Keratinocyte (primary cell): Measurements from ENCODE around the gene VRK2. TPM values are rescaled to one million over a fixed set of nuclear protein-coding genes. Genes with fewer than 3 reads are reported as not detected.
"Not testable (repeated sequence)": the region's sequence is repeated elsewhere in the genome, so short reads cannot be mapped to it uniquely, and the experiment has no call there.

Source experiments
- DNase-seq: peaks from one replicate; pipeline ENCODE4 v3.0.0-alpha.2; 2011; ENCODE audit warnings: low read depth, missing footprints, low spot score
- FAIRE-seq: peaks from 2 replicates; lab custom pipeline; 2011; peaks lifted over from hg19 to GRCh38; lab: Jason Lieb, UNC
- H2AFZ ChIP-seq: 2 replicates; pipeline ENCODE4 v1.6.0; 2012; ENCODE audit warnings: low read length, control low read depth, inconsistent platforms; ENCODE audit not compliant: control insufficient read depth
- H3K27ac ChIP-seq: 2 replicates; pipeline ENCODE4 v1.5.1; 2011; ENCODE audit warnings: low read length; ENCODE audit not compliant: control insufficient read depth, insufficient read depth
- H3K27me3 ChIP-seq: 3 replicates; pipeline ENCODE4 v1.6.0; 2011; ENCODE audit warnings: low read length; ENCODE audit not compliant: control insufficient read depth, insufficient read depth; ENCODE audit errors: extremely low read depth
- H3K36me3 ChIP-seq, 2 experiments: 2 replicates in 1 of 2; 3 replicates in 1 of 2; pipeline ENCODE4 v1.5.1; 2011; ENCODE audit warnings: low read length in 2 of 2, mild to moderate bottlenecking in 1 of 2; ENCODE audit not compliant: control insufficient read depth in 2 of 2, insufficient read depth in 2 of 2; ENCODE audit errors: extremely low read depth in 1 of 2
- H3K4me1 ChIP-seq: 3 replicates; pipeline ENCODE4 v1.5.1; 2011; ENCODE audit warnings: low read length; ENCODE audit not compliant: control insufficient read depth, insufficient read depth; ENCODE audit errors: extremely low read depth
- H3K4me2 ChIP-seq: 3 replicates; pipeline ENCODE4 v1.6.0; 2011; ENCODE audit warnings: low read depth, low read length; ENCODE audit not compliant: control insufficient read depth, insufficient read depth; ENCODE audit errors: extremely low read depth
- H3K4me3 ChIP-seq, 3 experiments: fragments of 200-600 bp in 1 of 3; sonication (generic) in 1 of 3; 2 replicates in 2 of 3; 3 replicates in 1 of 3; pipeline ENCODE4 v1.5.1; 2011 to 2016; ENCODE audit warnings: low read length in 3 of 3, mild to moderate bottlenecking in 3 of 3, control low read depth in 2 of 3, inconsistent platforms in 1 of 3, low read depth in 1 of 3, mixed read lengths in 1 of 3, mixed run types in 1 of 3, moderate library complexity in 1 of 3; ENCODE audit not compliant: control insufficient read depth in 2 of 3, insufficient read depth in 2 of 3; ENCODE audit errors: extremely low read depth in 1 of 3
- H3K79me2 ChIP-seq: 2 replicates; pipeline ENCODE4 v1.6.0; 2012; ENCODE audit warnings: low read length; ENCODE audit not compliant: control insufficient read depth, insufficient read depth
- H3K9ac ChIP-seq: 3 replicates; pipeline ENCODE4 v1.6.0; 2011; ENCODE audit warnings: low read length; ENCODE audit not compliant: control insufficient read depth, insufficient read depth; ENCODE audit errors: extremely low read depth
- H3K9me1 ChIP-seq: 3 replicates; pipeline ENCODE4 v1.6.0; 2011; ENCODE audit warnings: low read length; ENCODE audit not compliant: control insufficient read depth, insufficient read depth; ENCODE audit errors: extremely low read depth
- H3K9me3 ChIP-seq: 2 replicates; pipeline ENCODE4 v1.5.1; 2012; ENCODE audit warnings: low read depth, low read length; ENCODE audit not compliant: control insufficient read depth
- H4K20me1 ChIP-seq: 3 replicates; pipeline ENCODE4 v1.6.0; 2011; ENCODE audit warnings: low read length; ENCODE audit not compliant: control insufficient read depth, insufficient read depth; ENCODE audit errors: extremely low read depth
- EZH2 ChIP-seq: IDR thresholded peaks from one replicate; pipeline ENCODE4 v1.6.1; 2012; ENCODE audit warnings: inconsistent platforms, mild to moderate bottlenecking, low read length, moderate library complexity
- dilution Hi-C: fragments of 300-500 bp; cut with MboI; formaldehyde crosslinking; loops from one replicate; pipeline ENCODE4 v1.7.0; 2020; ENCODE audit warnings: low sequenced_read_pairs; ENCODE audit not compliant: extremely low pct_ligation_motif_present
- polyA plus RNA-seq, 5 experiments: library from polyadenylated mRNA; depleted of rRNA in 3 of 5; stranded (reverse) in 3 of 5; stranded (forward) in 1 of 5; unstranded in 1 of 5; fragments of >200 nt; gene quantifications; 1 replicate in 1 of 5; 2 replicates in 3 of 5; 3 replicates in 1 of 5; pipeline versions ENCODE4 v1.2.1 to v1.2.3, GENCODE V29; 2011 to 2012; ENCODE audit warnings: missing spikeins in 2 of 5, low read depth in 1 of 5, low replicate concordance in 1 of 5
- TF ChIP-seq, protein P1 (sequence below), 3 experiments: IDR thresholded peaks in 1 of 3; conservative IDR thresholded peaks in 1 of 3; optimal IDR thresholded peaks in 1 of 3; 2 replicates in 2 of 3; 3 replicates in 1 of 3; pipeline versions ENCODE3 to v1.5.1; 2011; ENCODE audit warnings: low read length in 3 of 3, mild to moderate bottlenecking in 3 of 3, moderate library complexity in 2 of 3, control low read depth in 1 of 3, inconsistent platforms in 1 of 3; ENCODE audit not compliant: insufficient read depth in 2 of 3; ENCODE audit errors: extremely low read depth in 1 of 3

VRK2 gene
- polyA plus RNA-seq, 1 donor (not counting 4 experiments of a cell fraction or from before 2014, with no cell fraction given), result 27.6 TPM

DNA sequence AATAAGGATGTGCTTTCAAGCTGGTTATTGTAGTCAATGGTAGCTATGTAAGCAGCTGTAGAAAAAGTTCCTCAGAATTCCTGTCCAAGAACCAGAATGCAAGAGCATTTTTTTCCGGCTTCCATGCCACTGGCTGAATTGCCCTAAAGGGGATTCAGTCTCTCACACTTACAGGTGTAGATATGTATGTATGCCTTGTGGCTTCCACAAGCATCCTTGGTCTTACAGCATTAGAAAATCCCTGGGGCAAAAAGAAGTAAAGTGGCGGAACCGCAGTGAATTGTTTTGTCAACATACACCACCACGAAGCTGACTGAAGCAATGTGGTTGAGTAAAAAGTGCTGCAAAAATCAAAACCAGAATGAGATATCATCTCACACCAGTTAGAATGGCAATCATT lies 139.9 kb downstream of the VRK2 start:
- H3K9me1 ChIP-seq, result no peaks in the 10 kb centered on the region
- no peaks in the 10 kb centered on the region for H3K36me3 ChIP-seq
- TF ChIP-seq EZH2, result no peak
- TF ChIP-seq, protein P1, sequence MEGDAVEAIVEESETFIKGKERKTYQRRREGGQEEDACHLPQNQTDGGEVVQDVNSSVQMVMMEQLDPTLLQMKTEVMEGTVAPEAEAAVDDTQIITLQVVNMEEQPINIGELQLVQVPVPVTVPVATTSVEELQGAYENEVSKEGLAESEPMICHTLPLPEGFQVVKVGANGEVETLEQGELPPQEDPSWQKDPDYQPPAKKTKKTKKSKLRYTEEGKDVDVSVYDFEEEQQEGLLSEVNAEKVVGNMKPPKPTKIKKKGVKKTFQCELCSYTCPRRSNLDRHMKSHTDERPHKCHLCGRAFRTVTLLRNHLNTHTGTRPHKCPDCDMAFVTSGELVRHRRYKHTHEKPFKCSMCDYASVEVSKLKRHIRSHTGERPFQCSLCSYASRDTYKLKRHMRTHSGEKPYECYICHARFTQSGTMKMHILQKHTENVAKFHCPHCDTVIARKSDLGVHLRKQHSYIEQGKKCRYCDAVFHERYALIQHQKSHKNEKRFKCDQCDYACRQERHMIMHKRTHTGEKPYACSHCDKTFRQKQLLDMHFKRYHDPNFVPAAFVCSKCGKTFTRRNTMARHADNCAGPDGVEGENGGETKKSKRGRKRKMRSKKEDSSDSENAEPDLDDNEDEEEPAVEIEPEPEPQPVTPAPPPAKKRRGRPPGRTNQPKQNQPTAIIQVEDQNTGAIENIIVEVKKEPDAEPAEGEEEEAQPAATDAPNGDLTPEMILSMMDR (optimal IDR thresholded peaks at IDR 0.05 in 1 of 3, IDR thresholded peaks at IDR 0.05 in 1 of 3, conservative IDR thresholded peaks at IDR 0.05 in 1 of 3; ENCODE audit: extremely low read depth in 1 of 3, insufficient read depth in 2 of 3, low read length in 3 of 3), result no peak
- H3K4me1 ChIP-seq, result no peaks in the 10 kb centered on the region
- dilution Hi-C loops, result no loop called here
- H2AFZ ChIP-seq, result no peak overlapping the region
- H3K4me3 ChIP-seq, result no peak overlapping the region
- H3K9ac ChIP-seq, result no peak overlapping the region
- FAIRE-seq (no peak), DNase-seq (no peak)
- no peaks in the 10 kb centered on the region for H4K20me1 ChIP-seq
- no peaks in the 10 kb centered on the region for H3K9me3 ChIP-seq
- no peak overlapping the region for H3K27ac ChIP-seq
- no peaks in the 10 kb centered on the region for H3K79me2 ChIP-seq
- H3K27me3 ChIP-seq, result no peaks in the 10 kb centered on the region
- H3K4me2 ChIP-seq, result no peak overlapping the region

DNA sequence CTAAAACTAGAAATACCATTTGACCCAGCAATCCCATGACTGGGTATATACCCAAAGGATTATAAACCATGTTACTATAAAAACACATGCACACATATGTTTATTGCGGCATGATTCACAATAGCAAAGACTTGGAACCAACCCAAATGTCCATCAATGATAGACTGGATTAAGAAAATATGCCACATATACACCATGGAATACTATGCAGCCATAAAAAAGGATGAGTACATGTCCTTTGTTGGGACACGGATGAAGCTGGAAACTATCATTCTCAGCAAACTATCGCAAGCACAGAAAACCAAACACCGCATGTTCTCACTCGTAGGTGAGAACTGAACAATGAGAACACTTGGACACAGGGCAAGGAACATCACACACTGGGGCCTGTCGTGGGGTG lies 140.4 kb downstream of the VRK2 start:
- H2AFZ ChIP-seq, H3K36me3 ChIP-seq, H3K27ac ChIP-seq, H4K20me1 ChIP-seq, H3K9ac ChIP-seq, H3K4me2 ChIP-seq, H3K9me3 ChIP-seq, H3K4me3 ChIP-seq, H3K4me1 ChIP-seq, FAIRE-seq, DNase-seq, dilution Hi-C loops, H3K9me1 ChIP-seq, H3K27me3 ChIP-seq, H3K79me2 ChIP-seq: not testable (repeated sequence)

- Histone ChIP-seq H3K9ac (no peak overlapping the region), H3K9me1 (no peaks in the 10 kb centered on the region), H3K4me2 (no peak overlapping the region), H3K4me1 (no peaks in the 10 kb centered on the region), H3K36me3 (no peaks in the 10 kb centered on the region), H3K27ac (no peak overlapping the region), H2AFZ (no peak overlapping the region), H3K9me3 (no peaks in the 10 kb centered on the region), H3K27me3 (no peaks in the 10 kb centered on the region), H3K79me2 (no peaks in the 10 kb centered on the region), H4K20me1 (no peaks in the 10 kb centered on the region), H3K4me3 (no peak overlapping the region)
- TF ChIP-seq, protein P1 (optimal IDR thresholded peaks at IDR 0.05 in 1 of 3, IDR thresholded peaks at IDR 0.05 in 1 of 3, conservative IDR thresholded peaks at IDR 0.05 in 1 of 3; ENCODE audit: extremely low read depth in 1 of 3, insufficient read depth in 2 of 3, low read length in 3 of 3), result no peak
- no peak for TF ChIP-seq EZH2
- no peak for FAIRE-seq
- DNase-seq, result no peak
- dilution Hi-C loops, result no loop called here
These were observed 147.9 kb downstream of the VRK2 start for GRCh38 chr2:58194458-58194857.
